ENCODE measurements around the gene SMYD3. TPM values are rescaled to one million over a fixed set of nuclear protein-coding genes. Genes with fewer than 3 reads are reported as not detected.

Gene SMYD3
- total RNA-seq, 1 donor from 2014 or later: 24.2 TPM

DNA sequence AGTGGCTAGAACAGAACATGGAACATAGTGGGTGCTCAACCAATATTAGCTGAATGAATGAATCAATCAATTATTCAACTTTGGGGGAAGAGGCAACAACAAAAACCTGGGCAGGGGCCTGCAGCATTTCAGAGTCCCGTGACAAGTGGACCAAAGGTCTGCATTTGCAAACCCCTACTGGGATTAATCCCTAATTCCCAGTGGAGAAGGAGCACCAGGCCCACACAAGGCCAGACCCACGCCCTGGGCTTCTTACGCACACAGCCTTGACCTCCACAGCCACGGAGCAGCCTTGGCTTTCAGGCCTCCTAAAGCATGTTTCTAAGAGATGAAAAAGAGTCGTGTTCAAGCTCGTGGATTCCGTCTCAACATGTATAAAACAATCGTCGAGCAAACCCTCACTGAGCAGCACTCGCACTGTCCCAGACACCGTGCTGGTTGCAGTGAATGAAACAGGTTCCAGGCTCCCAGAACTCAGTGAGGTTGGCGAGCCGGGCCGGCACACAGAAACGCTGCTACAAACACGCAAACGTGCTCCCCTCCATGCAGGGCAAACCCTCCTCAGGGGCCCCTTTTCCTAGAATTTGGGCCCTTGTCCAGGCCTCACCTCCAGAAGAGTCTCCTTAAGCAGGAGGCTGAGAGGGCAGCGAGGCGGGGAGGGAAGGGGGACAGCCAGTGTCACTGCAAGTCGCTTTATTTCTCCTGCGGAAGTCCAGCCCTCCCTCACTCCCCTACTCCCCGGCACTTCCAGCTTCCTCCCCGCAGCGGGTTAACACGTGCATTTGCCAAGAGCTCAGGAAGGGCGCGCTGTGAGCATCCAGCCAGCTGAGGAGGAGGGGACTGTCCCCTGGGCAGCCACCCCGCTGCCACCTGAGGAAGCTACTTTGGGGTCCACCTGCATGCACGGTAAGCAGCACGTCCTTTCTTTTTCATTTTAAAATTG, 795.8 kb downstream of the SMYD3 start:
- H3K27ac Mint-ChIP-seq (ENCODE audit: unreplicated experiment): peak overlapping the region; percentile 73
- no peak for DNase-seq (ENCODE audit: low read depth, low spot score)
- no peak overlapping the region for H3K4me3 Mint-ChIP-seq
- H3K27me3 Mint-ChIP-seq (ENCODE audit: low read depth): no peaks in the 10 kb centered on the region
- TF ChIP-seq, protein P1, sequence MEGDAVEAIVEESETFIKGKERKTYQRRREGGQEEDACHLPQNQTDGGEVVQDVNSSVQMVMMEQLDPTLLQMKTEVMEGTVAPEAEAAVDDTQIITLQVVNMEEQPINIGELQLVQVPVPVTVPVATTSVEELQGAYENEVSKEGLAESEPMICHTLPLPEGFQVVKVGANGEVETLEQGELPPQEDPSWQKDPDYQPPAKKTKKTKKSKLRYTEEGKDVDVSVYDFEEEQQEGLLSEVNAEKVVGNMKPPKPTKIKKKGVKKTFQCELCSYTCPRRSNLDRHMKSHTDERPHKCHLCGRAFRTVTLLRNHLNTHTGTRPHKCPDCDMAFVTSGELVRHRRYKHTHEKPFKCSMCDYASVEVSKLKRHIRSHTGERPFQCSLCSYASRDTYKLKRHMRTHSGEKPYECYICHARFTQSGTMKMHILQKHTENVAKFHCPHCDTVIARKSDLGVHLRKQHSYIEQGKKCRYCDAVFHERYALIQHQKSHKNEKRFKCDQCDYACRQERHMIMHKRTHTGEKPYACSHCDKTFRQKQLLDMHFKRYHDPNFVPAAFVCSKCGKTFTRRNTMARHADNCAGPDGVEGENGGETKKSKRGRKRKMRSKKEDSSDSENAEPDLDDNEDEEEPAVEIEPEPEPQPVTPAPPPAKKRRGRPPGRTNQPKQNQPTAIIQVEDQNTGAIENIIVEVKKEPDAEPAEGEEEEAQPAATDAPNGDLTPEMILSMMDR (conservative IDR thresholded peaks at IDR 0.05): no peak
- H3K4me1 Mint-ChIP-seq: no peaks in the 10 kb centered on the region
- no peaks in the 10 kb centered on the region for H3K36me3 Mint-ChIP-seq (ENCODE audit: low read depth)
- H3K9me3 Mint-ChIP-seq: no peaks in the 10 kb centered on the region

DNA sequence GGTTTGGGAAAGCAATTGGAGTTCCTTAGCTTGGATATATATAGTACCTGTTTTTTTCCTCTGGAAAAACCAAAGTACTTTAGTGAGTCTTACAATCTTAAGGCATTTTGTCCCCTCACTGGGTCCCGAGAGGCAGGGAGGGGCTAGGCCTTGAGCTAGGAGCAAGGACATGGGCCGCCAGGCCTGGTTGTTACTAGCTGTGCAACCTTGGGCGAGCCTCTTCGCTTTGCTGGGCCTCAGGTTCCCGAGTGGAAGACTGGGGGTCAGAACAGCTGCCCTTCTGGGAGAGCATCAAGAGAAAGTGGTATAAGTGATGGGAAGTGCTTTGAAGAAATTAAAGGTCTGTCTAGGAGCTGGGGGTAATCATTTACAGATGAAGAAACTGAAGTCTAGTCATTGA, 799.1 kb downstream of the SMYD3 start:
- no peak overlapping the region for H3K4me3 Mint-ChIP-seq
- DNase-seq (ENCODE audit: low read depth, low spot score): no peak
- TF ChIP-seq, protein P1 (conservative IDR thresholded peaks at IDR 0.05): no peak

DNA sequence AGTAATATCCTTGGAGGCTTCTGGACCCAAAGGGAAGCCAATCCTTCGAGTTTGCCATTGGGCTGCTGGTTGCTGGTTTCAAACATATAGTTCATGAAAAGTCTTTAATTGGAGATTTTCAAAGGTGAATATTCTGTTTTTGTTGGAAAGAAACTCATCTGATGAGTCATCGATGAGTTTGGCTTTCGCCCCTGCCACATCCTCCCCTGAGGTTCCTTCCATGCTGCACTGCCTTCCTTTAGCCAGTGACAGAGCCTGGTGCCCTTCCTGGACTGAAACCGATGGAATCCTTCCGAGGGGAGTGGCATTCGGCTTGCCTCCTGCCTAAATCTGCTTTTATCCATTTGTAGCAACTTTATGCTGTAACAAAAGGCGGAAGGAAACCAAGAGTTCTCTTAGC, 802.3 kb downstream of the SMYD3 start:
- H3K36me3 Mint-ChIP-seq (ENCODE audit: low read depth): peaks cover 3% of the 10 kb centered on the region
- H3K9me3 Mint-ChIP-seq: no peaks in the 10 kb centered on the region
- H3K4me3 Mint-ChIP-seq: no peak overlapping the region
- no peaks in the 10 kb centered on the region for H3K27me3 Mint-ChIP-seq (ENCODE audit: low read depth)
- TF ChIP-seq, protein P1 (conservative IDR thresholded peaks at IDR 0.05): no peak
- no peak for DNase-seq (ENCODE audit: low read depth, low spot score)
- no peaks in the 10 kb centered on the region for H3K4me1 Mint-ChIP-seq
- H3K27ac Mint-ChIP-seq (ENCODE audit: unreplicated experiment): no peak overlapping the region

More for the DNA sequence above, 799.1 kb downstream of the SMYD3 start:
- Mint-ChIP-seq H3K4me1 (no peaks in the 10 kb centered on the region), H3K9me3 (no peaks in the 10 kb centered on the region), H3K36me3 (ENCODE audit: low read depth) (peaks cover 3% of the 10 kb centered on the region), H3K27ac (ENCODE audit: unreplicated experiment) (no peak overlapping the region), H3K27me3 (ENCODE audit: low read depth) (no peaks in the 10 kb centered on the region)

DNA sequence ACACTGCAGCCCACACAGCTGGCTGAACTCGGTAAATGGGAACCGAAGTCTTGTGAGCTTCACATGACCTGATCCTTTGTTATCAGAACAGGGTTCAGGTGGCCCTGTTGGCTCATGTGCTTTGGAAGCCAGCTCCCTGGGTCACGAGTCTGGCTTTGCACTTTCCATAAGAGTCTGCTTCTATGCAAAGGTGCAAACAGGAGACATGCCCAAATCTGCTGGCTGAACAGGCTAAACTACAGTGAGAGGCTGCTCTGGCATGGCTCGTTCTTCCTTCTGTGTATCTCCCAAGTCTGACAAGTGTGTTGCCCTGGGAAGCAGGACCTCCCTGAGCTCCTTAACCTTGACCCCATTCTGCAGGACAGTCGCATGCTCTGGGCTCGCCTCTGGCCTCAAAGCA, 802.7 kb downstream of the SMYD3 start:
- DNase-seq (ENCODE audit: low read depth, low spot score): no peak
- Mint-ChIP-seq H3K27ac (ENCODE audit: unreplicated experiment) (no peak overlapping the region), H3K36me3 (ENCODE audit: low read depth) (peaks cover 3% of the 10 kb centered on the region), H3K27me3 (ENCODE audit: low read depth) (no peaks in the 10 kb centered on the region), H3K9me3 (no peaks in the 10 kb centered on the region), H3K4me1 (no peaks in the 10 kb centered on the region), H3K4me3 (no peak overlapping the region)
- TF ChIP-seq, protein P1 (conservative IDR thresholded peaks at IDR 0.05): no peak

DNA sequence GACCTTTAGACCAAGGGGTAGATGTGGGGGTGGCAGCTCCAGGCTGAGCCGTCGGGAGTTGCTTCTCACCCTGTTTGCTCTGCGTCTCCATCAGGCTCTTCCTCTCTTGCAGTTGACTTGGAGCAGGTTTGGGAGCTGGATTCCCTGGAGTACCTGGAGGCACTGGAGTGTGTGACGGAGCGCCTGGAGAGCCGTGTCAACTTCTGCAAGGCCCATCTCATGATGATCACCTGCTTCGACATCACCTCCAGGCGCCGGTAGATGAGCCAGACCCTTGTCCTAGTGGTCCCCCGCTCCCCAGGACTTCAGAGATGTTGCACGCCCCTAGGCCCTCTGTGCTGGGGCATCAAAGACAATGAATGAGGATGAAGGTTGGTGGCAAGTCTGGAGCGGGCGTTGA, 804.7 kb downstream of the SMYD3 start:
- no peaks in the 10 kb centered on the region for H3K9me3 Mint-ChIP-seq
- H3K4me3 Mint-ChIP-seq: no peak overlapping the region
- no peaks in the 10 kb centered on the region for H3K27me3 Mint-ChIP-seq (ENCODE audit: low read depth)
- DNase-seq (ENCODE audit: low read depth, low spot score): no peak
- H3K4me1 Mint-ChIP-seq: no peaks in the 10 kb centered on the region
- H3K36me3 Mint-ChIP-seq (ENCODE audit: low read depth): peaks cover 3% of the 10 kb centered on the region
- no peak overlapping the region for H3K27ac Mint-ChIP-seq (ENCODE audit: unreplicated experiment)
- TF ChIP-seq, protein P1 (conservative IDR thresholded peaks at IDR 0.05): no peak
